Osteoblast (primary cell): ENCODE measurements around the gene LARP7. TPM values are rescaled to one million over a fixed set of nuclear protein-coding genes. Genes with fewer than 3 reads are reported as not detected.

Source experiments
- DNase-seq: peaks from one replicate; pipeline ENCODE4 v3.0.0; 2011; ENCODE audit warnings: low spot score, mixed read lengths; ENCODE audit not compliant: insufficient read length; ENCODE audit errors: missing footprints
- H2AFZ ChIP-seq: 2 replicates; pipeline ENCODE4 v1.6.0; 2011; ENCODE audit warnings: mild to moderate bottlenecking, low read length
- H3K27ac ChIP-seq: 2 replicates; pipeline ENCODE4 v1.5.1; 2011; ENCODE audit warnings: mild to moderate bottlenecking, low read depth, low read length, moderate library complexity
- H3K27me3 ChIP-seq: 2 replicates; pipeline ENCODE4 v1.6.0; 2012; ENCODE audit warnings: mild to moderate bottlenecking, control low read depth, inconsistent platforms, low read length, moderate library complexity; ENCODE audit not compliant: insufficient read depth
- H3K36me3 ChIP-seq: 2 replicates; pipeline ENCODE4 v1.5.1; 2011; ENCODE audit warnings: mild to moderate bottlenecking, low read length, control low read depth, moderate library complexity; ENCODE audit not compliant: insufficient read depth
- H3K4me1 ChIP-seq: 2 replicates; pipeline ENCODE4 v1.5.1; 2011; ENCODE audit warnings: mild to moderate bottlenecking, low read length, control low read depth, moderate library complexity; ENCODE audit not compliant: insufficient read depth
- H3K4me2 ChIP-seq: 2 replicates; pipeline ENCODE4 v1.6.0; 2011; ENCODE audit warnings: mild to moderate bottlenecking, low read length; ENCODE audit not compliant: insufficient read depth
- H3K4me3 ChIP-seq: fragments of 200-600 bp; sonication (generic); 3 replicates; pipeline ENCODE4 v1.5.1; 2012; ENCODE audit warnings: mild to moderate bottlenecking, low read length, inconsistent platforms; ENCODE audit not compliant: insufficient read depth
- H3K79me2 ChIP-seq: 2 replicates; pipeline ENCODE4 v1.6.0; 2012; ENCODE audit warnings: mild to moderate bottlenecking, low read length, control low read depth, inconsistent platforms; ENCODE audit not compliant: insufficient read depth
- H3K9me3 ChIP-seq: 2 replicates; pipeline ENCODE4 v1.5.1; 2011; ENCODE audit warnings: low read depth, low read length, control low read depth
- H4K20me1 ChIP-seq: 2 replicates; pipeline ENCODE4 v1.6.0; 2012; ENCODE audit warnings: mild to moderate bottlenecking, low read length, control low read depth; ENCODE audit not compliant: insufficient read depth
- CTCF ChIP-seq: IDR thresholded peaks from 2 replicates; pipeline ENCODE4 v1.5.1; 2011; ENCODE audit warnings: mild to moderate bottlenecking, low read depth, low read length, moderate library complexity; ENCODE audit errors: extremely low read depth
- total RNA-seq: library from RNA; depleted of rRNA; stranded (reverse); fragments of >200 nt; gene quantifications from 2 replicates; pipeline ENCODE4 v1.2.3, GENCODE V29; 2012

LARP7 gene
- 29.2 and 32.2 TPM in 2 replicates for total RNA-seq

GRCh38 chr4:112636688-112637551 is at the start of gene LARP7, which contains the start of gene ZGRF1:
Gene LARP7 (plus strand): TSS chr4:112637143. CDS start chr4:112644670, 7,527 bp downstream.
Gene ZGRF1 (minus strand): TSS chr4:112636909. CDS start chr4:112633176, 3,733 bp downstream.
- Histone ChIP-seq H3K9me3 (no peaks in the 10 kb centered on the region), H3K4me3 (peak within 1 kb of the TSS; percentile 85), H3K36me3 (peaks cover 3% of the 10 kb centered on the region), H4K20me1 (no peaks in the 10 kb centered on the region), H2AFZ (peak within 1 kb of the TSS; percentile 99), H3K4me2 (peak within 1 kb of the TSS; percentile 97), H3K79me2 (peaks cover 63% of the 10 kb centered on the region), H3K27ac (peak within 1 kb of the TSS; percentile 97), H3K4me1 (peaks cover 22% of the 10 kb centered on the region), H3K27me3 (no peaks in the 10 kb centered on the region)
- peak; percentile 86 for TF ChIP-seq CTCF
- DNase-seq = peak; percentile 90

GRCh38 chr4:112589206-112589605 is 47.7 kb upstream of the LARP7 start:
- H3K4me1 ChIP-seq = no peaks in the 10 kb centered on the region
- H3K27ac ChIP-seq = no peak overlapping the region
- no peak overlapping the region for H3K4me3 ChIP-seq
- no peaks in the 10 kb centered on the region for H4K20me1 ChIP-seq
- H3K9me3 ChIP-seq = no peaks in the 10 kb centered on the region
- no peak overlapping the region for H2AFZ ChIP-seq
- no peaks in the 10 kb centered on the region for H3K27me3 ChIP-seq
- H3K4me2 ChIP-seq = no peak overlapping the region
- DNase-seq = no peak
- no peak for TF ChIP-seq CTCF
- no peaks in the 10 kb centered on the region for H3K79me2 ChIP-seq
- H3K36me3 ChIP-seq = no peaks in the 10 kb centered on the region

- Histone ChIP-seq H3K4me3 (no peak overlapping the region), H3K27me3 (no peaks in the 10 kb centered on the region), H3K36me3 (no peaks in the 10 kb centered on the region), H2AFZ (no peak overlapping the region), H3K9me3 (no peaks in the 10 kb centered on the region), H3K27ac (no peak overlapping the region), H4K20me1 (no peaks in the 10 kb centered on the region), H3K4me2 (no peak overlapping the region), H3K79me2 (no peaks in the 10 kb centered on the region), H3K4me1 (no peaks in the 10 kb centered on the region)
- DNase-seq = no peak
- TF ChIP-seq CTCF = no peak
Observed at GRCh38 chr4:112591593-112591992, 45.4 kb upstream of the LARP7 start.

GRCh38 chr4:112592717-112593116 is 44.2 kb upstream of the LARP7 start:
- no peaks in the 10 kb centered on the region for H3K9me3 ChIP-seq
- no peak overlapping the region for H3K4me3 ChIP-seq
- no peaks in the 10 kb centered on the region for H3K36me3 ChIP-seq
- H4K20me1 ChIP-seq = no peaks in the 10 kb centered on the region
- H3K4me2 ChIP-seq = no peak overlapping the region
- DNase-seq = no peak
- H3K4me1 ChIP-seq = no peaks in the 10 kb centered on the region
- H3K27ac ChIP-seq = no peak overlapping the region
- no peak for TF ChIP-seq CTCF
- no peaks in the 10 kb centered on the region for H3K27me3 ChIP-seq
- H3K79me2 ChIP-seq = no peaks in the 10 kb centered on the region
- H2AFZ ChIP-seq = no peak overlapping the region
